ENCODE results near the gene OR4D2.
A peak's percentile ranks its signal among the peaks of the same experiment; 100 is the strongest.

Gene OR4D2

DNA sequence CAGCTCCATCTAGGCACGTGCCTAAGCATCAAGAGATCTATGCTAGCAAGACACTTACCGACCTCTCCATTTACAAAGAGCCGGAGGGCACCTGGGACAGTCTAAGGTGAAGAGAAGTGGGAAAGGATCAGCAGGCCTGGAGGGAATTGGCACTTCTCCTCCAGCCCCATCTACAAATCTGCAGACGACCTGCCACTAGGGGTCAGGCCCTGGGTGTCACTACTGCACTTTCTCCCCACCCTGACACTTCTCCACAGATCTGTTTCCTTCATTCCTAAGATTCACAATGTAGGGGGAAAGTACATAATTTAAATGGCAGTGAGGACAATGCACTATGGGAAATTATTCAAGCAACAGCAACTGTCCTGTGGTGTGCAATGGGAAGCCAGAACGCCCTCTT is 44.1 kb downstream of the OR4D2 start:
- DNase-seq (ENCODE audit: low read depth), result no peak

DNA sequence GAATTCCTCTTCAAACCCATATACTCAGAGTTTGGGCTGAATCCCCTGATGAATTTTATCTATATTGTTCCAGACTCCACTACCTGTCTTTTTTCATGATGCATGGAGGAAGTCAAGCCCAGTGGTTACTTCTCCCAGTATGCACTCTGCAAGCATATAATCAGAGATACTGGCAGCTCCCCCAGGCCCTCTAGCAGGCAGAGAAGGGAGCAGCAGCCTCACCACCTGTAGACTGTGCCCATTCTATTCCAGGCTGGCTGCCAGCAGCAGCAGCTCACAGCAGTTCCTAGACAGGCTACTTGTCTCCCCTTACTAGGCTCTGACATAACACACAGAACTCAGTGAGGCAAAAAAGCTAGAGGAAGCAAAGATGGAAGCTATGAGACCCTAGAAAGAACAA is 48.9 kb downstream of the OR4D2 start:
- DNase-seq (ENCODE audit: low read depth), result no peak

DNA sequence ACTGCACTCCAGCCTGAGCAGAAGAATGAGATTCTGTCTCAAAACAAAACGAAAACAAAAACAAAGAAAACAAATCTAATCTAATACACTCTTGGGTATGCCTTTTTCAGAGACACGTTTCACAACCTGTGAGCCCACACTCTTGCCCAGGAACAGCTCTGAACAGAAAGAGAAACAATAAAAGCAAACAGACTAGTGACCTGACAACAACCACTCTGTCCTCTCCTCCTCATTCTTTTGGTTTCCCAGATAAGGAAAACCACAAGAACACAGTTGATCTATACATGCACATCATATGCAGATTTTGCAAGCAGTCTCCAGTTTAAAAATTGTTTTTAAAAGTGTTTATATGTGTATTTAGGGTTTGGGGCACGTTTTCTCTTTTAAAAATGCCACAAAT is 51.0 kb downstream of the OR4D2 start:
- DNase-seq (ENCODE audit: low read depth), result no peak

DNA sequence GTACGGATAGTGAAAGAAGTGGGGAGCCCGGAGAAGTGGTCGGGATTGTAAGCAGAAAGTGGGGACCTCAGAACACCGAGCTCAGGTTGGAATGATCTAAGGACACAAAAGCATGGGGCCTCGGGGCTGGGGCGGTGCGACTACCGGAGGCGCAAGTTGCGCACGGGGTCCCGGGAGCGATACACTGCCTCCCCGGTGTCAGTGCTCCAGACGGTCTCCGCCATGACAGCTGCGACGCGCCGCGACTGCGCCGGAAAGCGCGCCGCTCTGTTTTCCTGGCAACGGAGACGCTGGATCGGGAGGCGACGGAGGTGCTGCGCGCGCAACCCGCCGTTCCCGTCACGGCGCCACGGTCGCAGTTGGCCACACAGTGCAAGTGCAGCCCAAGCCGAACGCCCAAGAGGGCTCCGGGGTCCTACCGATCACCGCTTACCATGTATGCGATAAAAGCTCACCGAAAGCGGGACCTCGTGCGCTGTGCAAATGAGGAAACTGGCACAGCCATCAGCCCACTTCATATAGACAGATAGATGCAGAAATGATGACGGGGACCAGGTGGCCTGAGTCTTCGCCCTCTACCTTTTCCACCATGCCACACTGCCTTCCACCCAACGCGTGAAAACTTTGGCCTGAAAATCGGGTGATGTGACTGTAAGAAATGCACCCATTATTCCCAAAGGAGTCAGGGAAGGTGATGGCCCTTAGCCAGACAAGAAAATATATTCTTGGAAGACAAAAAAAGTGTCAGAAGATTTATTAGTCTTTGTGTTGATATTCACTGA is 52.4 kb downstream of the OR4D2 start, which contains the start of gene MKS1:
Gene MKS1, minus strand, starts transcription at position 249 of the 782 bp plus-strand sequence. Its CDS starts 25 bp downstream, at position 224.
- DNase-seq (ENCODE audit: low read depth), result peak; percentile 97

GRCh38 chr17:58219789-58220183 is 53.0 kb downstream of the OR4D2 start:
- no peak for DNase-seq (ENCODE audit: low read depth)
